ENCODE results near the gene MCCC2. TPM values are rescaled to one million over a fixed set of nuclear protein-coding genes. Genes with fewer than 3 reads are reported as not detected.

MCCC2 gene
- total RNA-seq, 2 donors from 2014 or later = 32.1 to 64.8 TPM

- DNase-seq (ENCODE audit: low spot score) = no peak
- no peak for ATAC-seq (ENCODE audit: insufficient number of reproducible peaks, low FRiP score, low read depth)
- TF ChIP-seq CTCF (IDR thresholded peaks at IDR 0.05) = no peak
Observed at GRCh38 chr5:71699233-71699632, 112.1 kb downstream of the MCCC2 start.

GRCh38 chr5:71699751-71700150 lies 112.6 kb downstream of the MCCC2 start:
- no peak overlapping the region for H3K4me3 ChIP-seq
- H3K27ac ChIP-seq = no peak overlapping the region
- no peaks in the 10 kb centered on the region for H3K36me3 ChIP-seq
- no peaks in the 10 kb centered on the region for H3K9me3 ChIP-seq
- TF ChIP-seq CTCF (IDR thresholded peaks at IDR 0.05) = no peak
- no peaks in the 10 kb centered on the region for H3K27me3 ChIP-seq (replicated peaks; ENCODE audit: insufficient read depth)
- DNase-seq (ENCODE audit: low spot score) (no peak), ATAC-seq (ENCODE audit: insufficient number of reproducible peaks, low FRiP score, low read depth) (no peak)
- no peaks in the 10 kb centered on the region for H3K4me1 ChIP-seq (ENCODE audit: control insufficient read depth in 1 of 2, low read depth in 2 of 2)

More at GRCh38 chr5:71699233-71699632, 112.1 kb downstream of the MCCC2 start:
- Histone ChIP-seq H3K4me1 (ENCODE audit: control insufficient read depth in 1 of 2, low read depth in 2 of 2) (no peaks in the 10 kb centered on the region), H3K27me3 (replicated peaks; ENCODE audit: insufficient read depth) (no peaks in the 10 kb centered on the region), H3K36me3 (no peaks in the 10 kb centered on the region), H3K27ac (no peak overlapping the region), H3K4me3 (no peak overlapping the region), H3K9me3 (no peaks in the 10 kb centered on the region)

- Histone ChIP-seq H3K27ac (no peak overlapping the region), H3K9me3 (no peaks in the 10 kb centered on the region), H3K36me3 (no peaks in the 10 kb centered on the region), H3K27me3 (replicated peaks; ENCODE audit: insufficient read depth) (no peaks in the 10 kb centered on the region), H3K4me3 (no peak overlapping the region), H3K4me1 (ENCODE audit: control insufficient read depth in 1 of 2, low read depth in 2 of 2) (no peaks in the 10 kb centered on the region)
- ATAC-seq (ENCODE audit: insufficient number of reproducible peaks, low FRiP score, low read depth) (no peak), DNase-seq (ENCODE audit: low spot score) (no peak)
- no peak for TF ChIP-seq CTCF (IDR thresholded peaks at IDR 0.05)
Observed at GRCh38 chr5:71700803-71701202, 113.7 kb downstream of the MCCC2 start.

GRCh38 chr5:71701407-71701806 lies 114.3 kb downstream of the MCCC2 start:
- no peaks in the 10 kb centered on the region for H3K36me3 ChIP-seq
- no peak for ATAC-seq (ENCODE audit: insufficient number of reproducible peaks, low FRiP score, low read depth)
- H3K9me3 ChIP-seq = no peaks in the 10 kb centered on the region

GRCh38 chr5:71703941-71704340 lies 116.8 kb downstream of the MCCC2 start:
- Histone ChIP-seq H3K4me3 (no peak overlapping the region), H3K9me3 (no peaks in the 10 kb centered on the region), H3K36me3 (no peaks in the 10 kb centered on the region), H3K4me1 (ENCODE audit: control insufficient read depth in 1 of 2, low read depth in 2 of 2) (no peaks in the 10 kb centered on the region), H3K27me3 (replicated peaks; ENCODE audit: insufficient read depth) (no peaks in the 10 kb centered on the region), H3K27ac (no peak overlapping the region)
- DNase-seq (ENCODE audit: low spot score) (no peak), ATAC-seq (ENCODE audit: insufficient number of reproducible peaks, low FRiP score, low read depth) (no peak)
- no peak for TF ChIP-seq CTCF (IDR thresholded peaks at IDR 0.05)

More at GRCh38 chr5:71701407-71701806, 114.3 kb downstream of the MCCC2 start:
- no peak for DNase-seq (ENCODE audit: low spot score)
- Histone ChIP-seq H3K27me3 (replicated peaks; ENCODE audit: insufficient read depth) (no peaks in the 10 kb centered on the region), H3K4me3 (no peak overlapping the region), H3K4me1 (ENCODE audit: control insufficient read depth in 1 of 2, low read depth in 2 of 2) (no peaks in the 10 kb centered on the region), H3K27ac (no peak overlapping the region)
- TF ChIP-seq CTCF (IDR thresholded peaks at IDR 0.05) = no peak

Measured in thoracic aorta (tissue), 2 donors.